Measurements from ENCODE around the gene CEPT1. TPM values are rescaled to one million over a fixed set of nuclear protein-coding genes. Genes with fewer than 3 reads are reported as not detected.

The CEPT1 gene
- total RNA-seq, 2 experiments from 2014 or later: 36.6 to 37.5 TPM

DNA sequence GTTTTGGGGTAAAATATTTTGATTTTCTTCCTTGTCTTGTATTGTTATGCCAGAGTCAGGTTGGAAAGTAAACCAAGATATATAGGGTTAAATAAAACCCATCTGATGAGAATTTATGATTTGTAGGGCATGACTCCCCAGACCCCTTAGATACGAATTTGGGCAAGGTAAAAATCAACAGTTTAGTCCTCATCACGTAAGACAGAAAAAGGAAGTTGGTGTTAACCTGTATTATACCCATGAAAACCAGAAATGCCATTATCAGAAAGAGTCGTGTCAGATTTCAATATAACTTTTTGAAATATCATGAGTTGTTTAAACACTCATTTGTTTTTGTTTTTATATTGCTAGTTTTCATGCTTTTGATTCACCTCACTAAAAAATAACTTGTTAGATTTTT is 11.8 kb downstream of the CEPT1 start:
- H3K36me3 Mint-ChIP-seq (ENCODE audit: low read depth): peaks cover 78% of the 10 kb centered on the region
- peaks cover 57% of the 10 kb centered on the region for H3K4me1 Mint-ChIP-seq (ENCODE audit: low read depth)
- CTCF ChIA-PET: no interaction called here
- DNase-seq: no peak
- no peak for ATAC-seq
- POLR2A ChIA-PET: no interaction called here
- H3K4me3 Mint-ChIP-seq: no peak overlapping the region
- H3K27me3 Mint-ChIP-seq (ENCODE audit: low read depth): no peaks in the 10 kb centered on the region
- H3K27ac Mint-ChIP-seq: no peak overlapping the region
- H3K9me3 Mint-ChIP-seq (ENCODE audit: insufficient read depth): no peaks in the 10 kb centered on the region

DNA sequence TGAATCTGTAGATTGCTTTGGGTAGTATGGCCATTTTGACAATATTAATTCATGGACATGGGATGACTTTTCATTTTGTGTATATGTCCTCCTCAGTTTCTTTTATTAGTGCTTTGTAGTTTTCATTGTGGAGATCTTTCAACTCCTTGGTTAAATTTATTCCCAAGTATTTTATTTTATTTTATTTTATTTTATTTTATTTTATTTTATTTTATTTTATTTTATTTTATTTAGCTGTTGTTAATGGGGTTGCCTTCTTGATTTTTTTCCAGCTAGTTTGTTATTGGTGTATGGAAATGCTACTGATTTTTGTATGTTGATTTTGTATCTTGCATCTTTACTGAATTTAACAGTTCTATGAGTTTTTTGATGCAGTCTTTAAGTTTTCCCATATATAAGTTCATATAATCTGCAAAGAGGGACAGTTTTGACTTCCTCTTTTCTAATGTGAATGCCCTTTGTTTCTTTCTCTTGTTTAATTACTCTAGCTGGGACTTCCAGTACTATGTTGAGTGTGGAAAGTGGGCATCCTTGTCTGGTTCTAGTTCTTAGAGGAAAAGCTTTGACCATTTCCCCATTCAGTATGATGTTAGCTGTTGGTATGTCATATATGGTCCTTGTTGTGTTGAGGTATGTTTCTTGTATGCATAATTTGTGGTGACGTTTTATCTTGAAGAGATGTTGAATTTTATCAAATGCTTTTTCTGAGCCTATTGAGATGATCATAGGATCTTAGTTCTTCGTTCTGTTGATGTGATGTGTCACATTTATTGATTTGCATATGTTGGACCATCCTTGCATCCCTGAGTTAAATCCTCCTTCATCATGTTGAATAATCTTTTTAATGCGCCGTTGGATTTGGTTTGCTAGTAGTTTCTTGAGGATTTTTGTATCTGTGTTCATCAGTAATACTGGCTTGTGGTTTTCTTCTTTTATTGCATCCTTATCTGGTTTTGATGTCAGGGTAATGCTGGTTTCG is 14.3 kb downstream of the CEPT1 start:
- Mint-ChIP-seq H3K27me3 (ENCODE audit: low read depth) (no peaks in the 10 kb centered on the region), H3K27ac (no peak overlapping the region), H3K4me1 (ENCODE audit: low read depth) (peaks cover 47% of the 10 kb centered on the region), H3K9me3 (ENCODE audit: insufficient read depth) (no peaks in the 10 kb centered on the region), H3K36me3 (ENCODE audit: low read depth) (peaks cover 72% of the 10 kb centered on the region), H3K4me3 (no peak overlapping the region)
- DNase-seq: no peak
- POLR2A ChIA-PET: no interaction called here
- CTCF ChIA-PET: no interaction called here
- ATAC-seq: no peak

DNA sequence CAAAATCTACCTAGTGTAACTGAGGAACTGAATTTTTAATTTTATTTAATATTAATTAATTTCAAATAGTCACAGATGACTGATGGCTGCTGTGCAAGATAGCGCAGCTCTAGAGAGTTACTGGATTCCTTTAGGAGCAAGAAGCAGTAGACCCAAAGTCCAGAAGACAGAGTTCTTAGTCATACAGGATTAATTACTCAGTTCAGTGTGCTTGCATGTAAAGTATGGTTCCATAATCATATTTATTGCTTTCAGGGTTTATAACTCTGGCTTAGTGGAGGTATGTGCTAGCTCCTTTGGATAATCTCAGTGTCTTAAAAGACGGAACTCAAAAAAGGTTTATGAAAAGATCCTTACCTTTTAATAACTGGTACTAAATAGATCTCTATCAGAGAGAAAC is 17.4 kb downstream of the CEPT1 start:
- ChIA-PET POLR2A (no interaction called here), CTCF (interaction anchor here (0.8 to 1.3 kb wide), 2 partner anchors 9 to 126 kb away, joined by 3 read pairs; no protein-coding TSS in a partner anchor)
- peaks cover 62% of the 10 kb centered on the region for H3K36me3 Mint-ChIP-seq (ENCODE audit: low read depth)
- no peaks in the 10 kb centered on the region for H3K9me3 Mint-ChIP-seq (ENCODE audit: insufficient read depth)
- no peaks in the 10 kb centered on the region for H3K27me3 Mint-ChIP-seq (ENCODE audit: low read depth)
- DNase-seq (no peak), ATAC-seq (no peak)
- no peak overlapping the region for H3K27ac Mint-ChIP-seq
- no peak overlapping the region for H3K4me3 Mint-ChIP-seq
- H3K4me1 Mint-ChIP-seq (ENCODE audit: low read depth): peaks cover 30% of the 10 kb centered on the region

- Mint-ChIP-seq H3K36me3 (ENCODE audit: low read depth) (peaks cover 33% of the 10 kb centered on the region), H3K9me3 (ENCODE audit: insufficient read depth) (no peaks in the 10 kb centered on the region), H3K27me3 (ENCODE audit: low read depth) (no peaks in the 10 kb centered on the region), H3K27ac (no peak overlapping the region), H3K4me3 (no peak overlapping the region), H3K4me1 (ENCODE audit: low read depth) (no peaks in the 10 kb centered on the region)
- DNase-seq (no peak), ATAC-seq (no peak)
- ChIA-PET POLR2A (no interaction called here), CTCF (no interaction called here)
Measured at GRCh38 chr1:111161843-111162487, 21.9 kb downstream of the CEPT1 start.

GRCh38 chr1:111162488-111162880 is 22.5 kb downstream of the CEPT1 start:
- ATAC-seq (no peak), DNase-seq (no peak)
- ChIA-PET CTCF (no interaction called here), POLR2A (no interaction called here)
- Mint-ChIP-seq H3K4me1 (ENCODE audit: low read depth) (no peaks in the 10 kb centered on the region), H3K27ac (no peak overlapping the region), H3K9me3 (ENCODE audit: insufficient read depth) (no peaks in the 10 kb centered on the region), H3K36me3 (ENCODE audit: low read depth) (peaks cover 32% of the 10 kb centered on the region), H3K4me3 (no peak overlapping the region), H3K27me3 (ENCODE audit: low read depth) (no peaks in the 10 kb centered on the region)

DNA sequence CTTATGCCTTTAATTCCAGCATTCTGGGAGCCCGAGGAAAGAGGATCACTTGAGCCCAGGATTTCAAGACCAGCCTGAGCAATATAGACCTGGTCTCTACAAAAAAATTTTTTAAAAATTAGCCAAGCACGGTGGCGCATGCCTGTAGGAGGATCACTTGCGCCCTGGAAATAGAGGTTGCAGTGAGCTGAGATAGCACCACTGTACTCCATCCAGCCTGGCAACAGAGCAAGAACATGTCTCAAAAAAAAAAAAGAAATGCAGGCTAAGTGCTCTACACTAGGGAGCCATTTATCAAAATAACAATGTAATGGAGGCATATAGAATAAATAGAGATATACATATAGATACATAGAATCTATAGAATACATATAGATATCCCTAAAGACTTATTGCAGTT is 23.3 kb downstream of the CEPT1 start:
- H3K27ac Mint-ChIP-seq: no peak overlapping the region
- H3K9me3 Mint-ChIP-seq (ENCODE audit: insufficient read depth): no peaks in the 10 kb centered on the region
- POLR2A ChIA-PET: no interaction called here
- H3K4me1 Mint-ChIP-seq (ENCODE audit: low read depth): no peaks in the 10 kb centered on the region
- CTCF ChIA-PET: interaction anchor here (0.7 to 1.1 kb wide), 2 partner anchors 11 to 1118 kb away, joined by 3 read pairs; no protein-coding TSS in a partner anchor
- H3K4me3 Mint-ChIP-seq: no peak overlapping the region
- H3K36me3 Mint-ChIP-seq (ENCODE audit: low read depth): peaks cover 37% of the 10 kb centered on the region
- H3K27me3 Mint-ChIP-seq (ENCODE audit: low read depth): no peaks in the 10 kb centered on the region
- DNase-seq (no peak), ATAC-seq (no peak)

DNA sequence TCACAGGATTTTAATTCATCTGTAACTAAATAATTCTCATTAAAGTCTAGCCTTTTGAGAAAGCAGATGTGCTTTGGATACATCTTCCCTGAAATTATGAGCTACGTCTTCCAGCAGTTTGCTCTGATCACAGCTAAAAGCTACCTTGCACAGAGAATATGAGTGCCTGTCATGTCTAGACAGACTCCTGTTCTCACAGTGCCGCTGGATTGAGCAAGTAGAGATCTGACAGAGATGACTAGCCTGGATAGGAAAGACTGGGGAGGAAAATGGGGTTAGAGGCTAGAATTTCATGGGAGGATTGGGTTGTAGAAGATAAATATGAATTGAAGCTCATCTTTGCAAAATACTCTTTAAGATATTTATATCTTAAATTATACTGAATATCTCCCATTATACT is 24.1 kb downstream of the CEPT1 start:
- ChIA-PET POLR2A (interaction anchor here (0.6 kb wide), 1 partner anchor 9 kb away, joined by 3 read pairs; no protein-coding TSS in a partner anchor), CTCF (interaction anchor here (1.1 kb wide), 1 partner anchor 11 kb away, joined by 3 read pairs; no protein-coding TSS in a partner anchor)

GRCh38 chr1:111172463-111172862 is 32.4 kb downstream of the CEPT1 start:
- no peak overlapping the region for H3K27ac Mint-ChIP-seq
- no peaks in the 10 kb centered on the region for H3K9me3 Mint-ChIP-seq (ENCODE audit: insufficient read depth)
- H3K4me1 Mint-ChIP-seq (ENCODE audit: low read depth): peaks cover 1% of the 10 kb centered on the region
- H3K36me3 Mint-ChIP-seq (ENCODE audit: low read depth): peaks cover 62% of the 10 kb centered on the region
- ATAC-seq (no peak), DNase-seq (no peak)
- POLR2A ChIA-PET: interaction anchor here (0.6 kb wide), 1 partner anchor 8 kb away, joined by 3 read pairs; no protein-coding TSS in a partner anchor
- no peak overlapping the region for H3K4me3 Mint-ChIP-seq
- no peaks in the 10 kb centered on the region for H3K27me3 Mint-ChIP-seq (ENCODE audit: low read depth)
- CTCF ChIA-PET: no interaction called here

More for the DNA sequence above, 24.1 kb downstream of the CEPT1 start:
- Mint-ChIP-seq H3K4me1 (ENCODE audit: low read depth) (no peaks in the 10 kb centered on the region), H3K27ac (no peak overlapping the region), H3K36me3 (ENCODE audit: low read depth) (peaks cover 41% of the 10 kb centered on the region), H3K4me3 (no peak overlapping the region), H3K27me3 (ENCODE audit: low read depth) (no peaks in the 10 kb centered on the region), H3K9me3 (ENCODE audit: insufficient read depth) (no peaks in the 10 kb centered on the region)
- DNase-seq (no peak), ATAC-seq (no peak)

- no peak for DNase-seq
- no peaks in the 10 kb centered on the region for H3K27me3 Mint-ChIP-seq (ENCODE audit: low read depth)
- CTCF ChIA-PET: interaction anchor here (1.5 kb wide), 1 partner anchor 18 kb away, joined by 3 read pairs; no protein-coding TSS in a partner anchor
- no peak overlapping the region for H3K27ac Mint-ChIP-seq
- H3K36me3 Mint-ChIP-seq (ENCODE audit: low read depth): peaks cover 62% of the 10 kb centered on the region
- H3K9me3 Mint-ChIP-seq (ENCODE audit: insufficient read depth): no peaks in the 10 kb centered on the region
- H3K4me1 Mint-ChIP-seq (ENCODE audit: low read depth): peaks cover 1% of the 10 kb centered on the region
- POLR2A ChIA-PET: interaction anchor here (1.0 kb wide), 1 partner anchor 34 kb away, joined by 3 read pairs; the partner anchor contains the start of genes CEPT1 and DRAM2
- no peak for ATAC-seq
- H3K4me3 Mint-ChIP-seq: no peak overlapping the region
Measured at GRCh38 chr1:111174070-111174469, 34.0 kb downstream of the CEPT1 start.

DNA sequence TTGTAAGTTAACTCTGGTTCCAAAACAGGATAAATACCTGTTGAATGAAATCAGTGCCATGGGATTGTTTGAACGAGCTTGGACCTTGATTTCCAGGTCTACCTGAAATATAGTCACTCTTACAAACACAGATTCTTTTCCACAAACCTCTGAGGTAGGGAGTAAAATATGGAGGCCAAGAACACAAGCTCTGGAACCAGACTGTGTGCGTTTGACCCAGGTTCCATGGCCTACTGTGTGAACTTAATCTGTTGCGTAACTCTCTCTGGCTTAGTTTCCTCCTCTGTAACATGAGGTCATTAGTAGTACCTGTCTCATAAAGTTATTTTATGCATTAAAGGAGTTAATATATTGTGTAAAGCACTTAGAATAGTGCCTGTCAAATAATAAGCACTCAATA is 35.3 kb downstream of the CEPT1 start:
- Mint-ChIP-seq H3K27ac (no peak overlapping the region), H3K36me3 (ENCODE audit: low read depth) (peaks cover 66% of the 10 kb centered on the region), H3K4me3 (no peak overlapping the region), H3K4me1 (ENCODE audit: low read depth) (peaks cover 1% of the 10 kb centered on the region), H3K27me3 (ENCODE audit: low read depth) (no peaks in the 10 kb centered on the region), H3K9me3 (ENCODE audit: insufficient read depth) (no peaks in the 10 kb centered on the region)
- ATAC-seq (no peak), DNase-seq (no peak)
- ChIA-PET CTCF (interaction anchor here (1.5 kb wide), 1 partner anchor 17 kb away, joined by 3 read pairs; no protein-coding TSS in a partner anchor), POLR2A (no interaction called here)

DNA sequence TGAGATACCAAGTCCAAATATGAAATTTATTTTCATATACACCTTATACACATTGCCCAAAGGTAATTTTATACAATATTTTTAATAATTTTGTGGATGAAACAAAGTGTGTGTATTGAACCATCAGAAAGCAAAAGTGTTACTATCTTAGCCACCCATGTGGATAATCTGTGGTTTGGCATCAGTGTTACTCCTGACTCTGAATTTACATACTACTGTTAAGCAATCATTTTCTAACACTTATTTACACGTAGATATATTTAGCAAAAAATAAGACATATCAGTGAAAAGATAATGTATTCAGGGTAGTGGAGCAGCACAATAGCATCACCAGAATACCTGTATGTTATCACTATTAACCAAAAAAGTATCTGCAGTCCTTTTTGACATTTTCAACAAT is 36.7 kb downstream of the CEPT1 start:
- DNase-seq (no peak), ATAC-seq (no peak)
- Mint-ChIP-seq H3K4me3 (no peak overlapping the region), H3K9me3 (ENCODE audit: insufficient read depth) (no peaks in the 10 kb centered on the region), H3K4me1 (ENCODE audit: low read depth) (peaks cover 1% of the 10 kb centered on the region), H3K36me3 (ENCODE audit: low read depth) (peaks cover 71% of the 10 kb centered on the region), H3K27me3 (ENCODE audit: low read depth) (no peaks in the 10 kb centered on the region), H3K27ac (no peak overlapping the region)
- ChIA-PET CTCF (no interaction called here), POLR2A (no interaction called here)
